Thymus (tissue), 11 donors: ENCODE data around the gene STK10. TPM values are rescaled to one million over a fixed set of nuclear protein-coding genes. Genes with fewer than 3 reads are reported as not detected.

Experiments used
- DNase-seq, 9 donors: peaks; one replicate each; pipeline ENCODE4 v3.0.0-alpha.2; 2013; ENCODE audit warnings: low spot score in 9 of 9, low read depth in 6 of 9, missing footprints in 1 of 9
- H3K27ac ChIP-seq, 2 donors: one replicate each; pipeline ENCODE4 v1.5.1; 2013; ENCODE audit warnings: control low read depth in 1 of 2, low read depth in 1 of 2, low read length in 1 of 2, mild to moderate bottlenecking in 1 of 2, moderate library complexity in 1 of 2
- H3K27me3 ChIP-seq, 2 donors: one replicate each; pipeline ENCODE4 v1.5.1; 2013; ENCODE audit warnings: low read length in 1 of 2; ENCODE audit not compliant: control insufficient read depth in 2 of 2, insufficient read depth in 1 of 2
- H3K36me3 ChIP-seq, 2 donors: one replicate each; pipeline ENCODE4 v1.5.1; 2013; ENCODE audit warnings: low read length in 1 of 2, mild to moderate bottlenecking in 1 of 2, moderate library complexity in 1 of 2; ENCODE audit not compliant: control insufficient read depth in 2 of 2, insufficient read depth in 2 of 2
- H3K4me1 ChIP-seq, 2 donors: one replicate each; pipeline ENCODE4 v1.5.1; 2013; ENCODE audit warnings: low read length in 2 of 2; ENCODE audit not compliant: control insufficient read depth in 2 of 2, insufficient read depth in 2 of 2
- H3K4me3 ChIP-seq, 2 donors: one replicate each; pipeline ENCODE4 v1.5.1; 2013; ENCODE audit warnings: low read length in 2 of 2, control low read depth in 1 of 2, mild to moderate bottlenecking in 1 of 2
- H3K9me3 ChIP-seq, 2 donors: one replicate each; pipeline ENCODE4 v1.5.1; 2013; ENCODE audit warnings: low read length in 1 of 2, mild to moderate bottlenecking in 1 of 2; ENCODE audit not compliant: control insufficient read depth in 2 of 2, insufficient read depth in 1 of 2
- WGBS: extraction: QIAGEN DNeasy Blood & Tissue Kit; methylation state at CpG from one replicate; pipeline ENCODE4 v1.1.7; 2013; 5-methylcytosine and 5-hydroxymethylcytosine counted together
- polyA plus RNA-seq: library from polyadenylated mRNA; stranded (reverse); fragments of 200-250 nt; gene quantifications from one replicate; pipeline ENCODE4 v1.2.3, GENCODE V29; 2013
- total RNA-seq: library from RNA; stranded (reverse); fragments of 120-200 nt; gene quantifications from one replicate; pipeline ENCODE4 v1.2.4, GENCODE V29; 2013
- donor health status: healthy.

The STK10 gene
- total and polyA plus RNA-seq, 2 donors = 22.0 to 44.9 TPM

DNA sequence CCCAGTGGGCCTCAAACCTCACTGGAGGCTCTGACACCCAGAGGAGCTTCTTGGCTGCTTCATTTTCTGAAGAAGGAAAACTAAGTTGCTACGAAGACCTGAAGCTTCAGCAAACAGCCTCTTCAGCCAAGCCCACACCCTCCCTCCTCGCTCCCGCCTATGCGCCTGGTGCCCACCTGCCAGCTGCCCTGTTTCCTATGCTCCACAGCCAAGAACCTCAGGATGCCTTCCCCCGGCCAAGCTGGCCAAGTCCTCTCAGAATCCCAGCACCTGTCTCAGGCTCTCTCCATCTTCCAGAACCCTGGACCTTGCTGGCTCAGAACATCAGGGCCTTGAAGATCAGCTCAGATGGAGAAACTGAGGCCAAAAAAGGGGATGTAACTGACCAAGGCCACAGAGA lies 60.4 kb downstream of the STK10 start:
- Histone ChIP-seq H3K27ac (no peak overlapping the region), H3K4me1 (no peaks in the 10 kb centered on the region), H3K36me3 (peaks cover 36 to 38% of the 10 kb centered on the region in 2 donors), H3K27me3 (no peaks in the 10 kb centered on the region), H3K4me3 (no peak overlapping the region), H3K9me3 (peaks cover 2 to 3% of the 10 kb centered on the region in 2 donors)
- DNase-seq = no peak
- WGBS = 98% methylated on average over 5 of the region's 5 CpGs

DNA sequence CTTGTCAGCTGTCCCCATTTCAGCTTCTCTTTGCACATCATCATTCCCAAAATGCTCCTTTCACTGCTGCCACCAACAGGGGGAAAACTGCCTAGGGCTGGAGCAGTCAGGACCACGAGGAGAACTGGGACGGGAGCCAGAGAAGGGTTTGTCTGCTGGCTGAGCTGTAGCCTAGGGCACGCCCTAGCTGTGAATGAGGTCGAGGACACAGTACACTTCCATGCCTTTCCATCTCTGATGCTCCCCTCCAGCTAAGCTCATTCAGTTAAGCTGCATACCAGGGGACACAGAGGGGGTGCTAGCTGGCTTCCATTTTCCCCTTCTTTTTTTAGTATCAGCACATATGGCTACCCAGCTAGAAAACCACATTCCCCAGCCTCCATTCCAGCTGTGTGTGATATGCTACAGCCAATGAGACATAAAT lies 64.7 kb downstream of the STK10 start:
- H3K4me1 ChIP-seq = no peaks in the 10 kb centered on the region
- H3K27me3 ChIP-seq = no peaks in the 10 kb centered on the region
- H3K27ac ChIP-seq = no peak overlapping the region
- DNase-seq = no peak
- peaks cover 33 to 43% of the 10 kb centered on the region in 2 donors for H3K36me3 ChIP-seq
- H3K4me3 ChIP-seq = no peak overlapping the region
- H3K9me3 ChIP-seq = peaks cover 2 to 3% of the 10 kb centered on the region in 2 donors
- WGBS = 72% methylated on average over 4 of the region's 4 CpGs

DNA sequence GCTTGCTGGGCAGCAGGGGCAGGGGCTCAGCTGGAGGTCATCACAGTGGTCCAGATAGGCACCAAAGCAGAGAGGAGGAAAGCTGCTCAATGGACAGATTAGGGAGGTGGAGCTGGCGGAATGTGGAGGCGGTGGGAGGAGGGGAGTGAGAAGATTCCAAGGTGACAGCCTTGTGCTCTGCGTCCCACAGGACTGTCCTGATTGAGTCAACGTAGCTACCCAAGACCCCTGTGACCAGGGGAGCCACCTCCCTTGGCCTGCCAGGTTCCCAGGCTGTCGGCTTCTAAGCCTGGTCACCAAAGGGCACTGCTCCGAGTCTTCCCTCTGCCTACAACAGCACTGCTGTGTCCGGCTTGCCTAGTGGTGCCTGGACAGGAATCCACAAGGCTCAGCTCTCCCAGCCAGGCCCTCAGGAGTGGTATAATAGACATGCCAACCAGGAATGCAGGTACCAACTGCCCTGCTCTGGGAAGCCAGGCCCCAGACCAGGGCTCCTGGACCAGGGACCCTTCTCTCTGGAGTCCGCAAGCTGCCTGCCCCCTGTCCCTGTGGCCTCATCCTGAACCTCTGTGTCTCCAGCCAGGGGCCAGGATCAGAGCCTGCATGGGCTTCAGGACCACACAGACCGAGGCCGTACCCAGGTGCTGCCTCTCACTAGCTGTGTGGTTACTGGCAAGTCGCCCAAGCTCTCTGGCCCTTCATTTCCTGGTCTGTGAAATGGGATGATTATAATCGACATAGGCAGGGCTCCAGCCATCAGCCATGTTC lies 67.9 kb downstream of the STK10 start:
- no peak overlapping the region for H3K4me3 ChIP-seq
- peaks cover 4 to 9% of the 10 kb centered on the region in 2 donors for H3K9me3 ChIP-seq
- H3K27me3 ChIP-seq = no peaks in the 10 kb centered on the region
- WGBS = 90% methylated on average over 12 of the region's 12 CpGs
- no peak overlapping the region for H3K27ac ChIP-seq
- peaks cover 29 to 37% of the 10 kb centered on the region in 2 donors for H3K36me3 ChIP-seq
- DNase-seq = no peak
- peaks cover 7 to 9% of the 10 kb centered on the region in 2 donors for H3K4me1 ChIP-seq

DNA sequence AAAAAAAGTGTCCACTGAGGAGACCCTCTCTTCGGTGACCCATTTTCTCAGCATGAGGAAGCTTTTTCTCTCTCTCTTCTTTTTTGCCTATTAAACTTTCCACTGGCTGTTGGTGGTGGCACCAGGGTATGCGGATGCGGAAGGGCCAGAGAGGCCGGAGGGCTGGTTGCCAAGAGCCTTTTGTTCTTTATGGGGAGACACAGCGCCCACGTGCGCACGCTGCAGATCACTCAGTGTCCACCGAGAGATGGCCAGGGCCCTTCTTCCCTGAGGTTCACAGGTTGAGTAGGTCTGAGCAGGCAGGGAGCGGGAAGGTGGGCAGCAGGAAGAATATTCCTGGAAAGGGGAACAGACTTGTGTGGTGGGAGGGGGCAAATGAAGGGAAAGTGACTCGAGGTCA lies 69.1 kb downstream of the STK10 start:
- Histone ChIP-seq H3K4me1 (peaks cover 10 to 16% of the 10 kb centered on the region in 2 donors), H3K9me3 (peaks cover 3 to 12% of the 10 kb centered on the region in 2 donors), H3K4me3 (no peak overlapping the region), H3K27me3 (no peaks in the 10 kb centered on the region), H3K36me3 (peaks cover 22 to 30% of the 10 kb centered on the region in 2 donors), H3K27ac (no peak overlapping the region)
- no peak for DNase-seq
- 97% methylated on average over 11 of the region's 11 CpGs for WGBS

DNA sequence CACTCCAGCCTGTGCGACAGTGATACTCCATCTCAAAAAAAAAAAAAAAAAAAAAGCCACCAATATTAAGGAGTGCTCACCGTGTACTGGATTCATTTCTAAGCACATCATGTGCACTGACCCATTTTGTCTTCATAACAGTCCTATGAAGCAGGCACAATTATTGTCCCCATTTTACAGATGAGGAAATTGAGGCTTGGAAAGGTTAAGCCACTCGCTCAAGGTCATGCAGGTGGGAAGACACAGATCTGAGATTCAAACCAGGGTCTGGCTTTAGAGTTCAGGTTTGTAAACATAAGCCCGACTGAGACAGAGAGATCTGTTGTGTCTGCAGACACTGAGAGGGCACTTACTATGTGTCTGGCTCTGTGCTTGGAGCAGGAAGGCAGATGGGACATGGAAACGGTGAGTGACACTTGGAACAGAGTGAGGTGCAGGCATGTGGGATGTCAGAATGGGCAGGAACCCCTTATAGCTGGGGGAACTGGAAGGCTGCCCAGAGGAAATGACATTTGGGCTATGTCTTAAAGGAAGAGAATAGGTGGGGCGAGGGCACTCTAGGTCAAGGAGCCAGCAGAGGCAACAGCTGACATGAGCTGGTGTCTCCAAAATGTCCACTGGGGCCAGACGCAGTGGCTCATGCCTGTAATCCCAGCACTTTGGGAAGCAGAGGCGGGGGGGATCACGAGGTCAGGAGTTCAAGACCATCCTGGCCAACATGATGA lies 69.9 kb downstream of the STK10 start:
- Histone ChIP-seq H3K4me1 (peaks cover 10 to 24% of the 10 kb centered on the region in 2 donors), H3K27ac (no peak overlapping the region), H3K9me3 (peaks cover 3 to 12% of the 10 kb centered on the region in 2 donors), H3K4me3 (no peak overlapping the region), H3K27me3 (no peaks in the 10 kb centered on the region), H3K36me3 (peaks cover 16 to 25% of the 10 kb centered on the region in 2 donors)
- WGBS = 95% methylated on average over 9 of the region's 9 CpGs
- no peak for DNase-seq

DNA sequence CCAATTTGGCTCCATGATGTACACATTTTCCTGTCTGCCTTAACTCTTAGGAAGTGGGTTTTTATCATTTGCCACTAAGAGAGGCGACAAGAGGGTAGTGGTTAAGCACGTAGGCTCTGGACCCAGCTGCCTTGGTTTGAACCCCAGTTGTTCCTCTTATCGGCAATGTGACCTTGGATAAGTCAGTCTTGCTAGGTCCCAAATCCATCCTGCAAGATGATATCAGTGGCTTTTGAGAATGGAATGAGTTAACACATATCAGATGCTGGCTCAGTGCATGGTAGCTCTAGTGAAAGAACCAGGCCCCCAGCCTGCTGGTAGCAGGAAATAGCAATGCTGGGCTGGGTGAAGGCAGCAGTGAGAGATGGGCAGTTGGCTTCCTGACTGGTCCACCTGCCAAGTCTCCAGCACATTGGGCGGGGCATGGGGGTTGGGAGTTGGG lies 72.5 kb downstream of the STK10 start:
- H3K27me3 ChIP-seq = no peaks in the 10 kb centered on the region
- H3K4me3 ChIP-seq = peak overlapping the region; percentile 26 to 50
- 39% methylated on average over 4 of the region's 4 CpGs for WGBS
- peak in 2 of 9 donors; percentile 25 to 52 for DNase-seq
- H3K27ac ChIP-seq = peak overlapping the region; percentile 71 to 74
- peaks cover 3 to 12% of the 10 kb centered on the region in 2 donors for H3K9me3 ChIP-seq
- peaks cover 21 to 25% of the 10 kb centered on the region in 2 donors for H3K36me3 ChIP-seq
- H3K4me1 ChIP-seq = peaks cover 15 to 46% of the 10 kb centered on the region in 2 donors

DNA sequence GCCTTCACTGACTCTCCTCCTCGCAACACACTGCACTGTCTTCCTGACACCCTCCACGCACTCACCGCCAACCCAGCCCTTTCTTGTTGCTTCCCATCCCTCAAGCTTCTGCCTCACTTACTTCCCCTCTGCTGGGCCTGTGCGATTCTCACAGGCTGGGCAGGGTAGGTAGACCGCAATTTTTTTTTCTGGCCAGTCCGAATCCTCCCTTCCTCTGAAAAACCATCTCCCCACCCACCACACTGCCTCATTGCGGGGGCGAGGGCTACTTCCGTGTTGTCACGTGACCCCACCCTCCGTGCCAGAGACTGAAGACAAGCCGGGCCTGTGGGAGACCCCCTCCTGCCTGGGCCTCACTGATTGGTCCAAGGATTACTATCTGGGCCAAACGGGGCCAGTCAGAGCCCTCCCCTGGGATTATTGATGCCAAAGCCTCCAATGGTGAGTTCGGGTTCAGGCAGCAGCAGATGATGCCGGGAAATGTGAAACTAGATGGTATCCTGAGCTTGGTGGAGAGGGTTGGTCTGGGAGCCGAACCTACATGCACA lies 73.1 kb downstream of the STK10 start:
- H3K4me1 ChIP-seq = peaks cover 15 to 50% of the 10 kb centered on the region in 2 donors
- peak in 6 of 9 donors; percentile 41 to 85 (median 71) for DNase-seq
- WGBS = 14% methylated on average over 16 of the region's 16 CpGs
- peak overlapping the region; percentile 26 to 50 for H3K4me3 ChIP-seq
- peaks cover 23 to 29% of the 10 kb centered on the region in 2 donors for H3K36me3 ChIP-seq
- no peaks in the 10 kb centered on the region for H3K27me3 ChIP-seq
- peak overlapping the region; percentile 71 to 74 for H3K27ac ChIP-seq
- peaks cover 3 to 12% of the 10 kb centered on the region in 2 donors for H3K9me3 ChIP-seq

DNA sequence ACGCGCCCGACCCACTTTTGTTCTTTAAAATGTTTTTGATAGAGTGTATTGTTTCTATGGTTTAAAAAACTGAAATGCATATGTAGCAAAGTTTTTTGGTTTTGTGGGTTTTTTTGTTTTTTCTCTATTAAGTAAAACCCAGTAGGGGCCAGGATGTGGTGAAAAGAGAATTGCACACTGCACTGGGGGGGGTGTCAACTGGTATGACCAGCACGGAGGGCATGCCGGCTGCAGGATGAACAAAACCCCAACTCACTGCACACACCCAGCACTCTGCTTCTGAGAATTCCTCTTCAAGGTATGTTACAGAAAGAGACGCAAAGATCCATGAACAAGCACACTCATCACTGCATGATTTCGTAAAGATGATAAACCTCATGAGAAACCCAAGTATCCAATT lies 75.0 kb downstream of the STK10 start:
- Histone ChIP-seq H3K9me3 (peaks cover 3 to 12% of the 10 kb centered on the region in 2 donors), H3K36me3 (peaks cover 21 to 24% of the 10 kb centered on the region in 2 donors), H3K4me1 (peaks cover 15 to 50% of the 10 kb centered on the region in 2 donors), H3K4me3 (no peak overlapping the region), H3K27me3 (no peaks in the 10 kb centered on the region), H3K27ac (peak overlapping the region in 1 of 2 donors; percentile 4)
- 15% methylated on average over 7 of the region's 7 CpGs for WGBS
- DNase-seq = peak in 4 of 9 donors; percentile 32 to 77 (median 40)

DNA sequence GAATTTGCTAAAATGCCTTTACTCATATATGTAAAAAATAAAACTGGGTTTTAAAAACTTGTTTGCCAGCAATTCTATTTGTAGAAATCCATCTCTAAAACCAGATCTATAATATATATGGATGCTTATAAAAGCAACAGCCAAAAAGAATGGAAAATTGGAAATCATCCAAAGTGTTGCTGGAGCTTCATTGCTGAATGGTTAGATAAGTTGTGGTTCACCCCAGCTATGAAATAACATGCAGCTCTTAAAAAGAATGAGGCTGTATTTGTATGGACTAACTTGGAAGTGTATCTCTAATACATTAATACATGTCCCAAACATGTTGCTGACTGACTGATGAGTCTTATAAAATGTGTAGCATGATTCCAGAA lies 76.2 kb downstream of the STK10 start:
- Histone ChIP-seq H3K4me1 (peaks cover 15 to 60% of the 10 kb centered on the region in 2 donors), H3K27ac (peak overlapping the region in 1 of 2 donors; percentile 32), H3K4me3 (no peak overlapping the region), H3K36me3 (peaks cover 14 to 20% of the 10 kb centered on the region in 2 donors), H3K27me3 (no peaks in the 10 kb centered on the region), H3K9me3 (peaks cover 3 to 9% of the 10 kb centered on the region in 2 donors)
- no peak for DNase-seq
